GM21619 (cell line): Measurements from ENCODE around the gene FASTK.

Experiments used
- ATAC-seq: cut with Tn5 transposase; IDR thresholded peaks from one replicate; pipeline ENCODE4 v1.9.1; 2021; ENCODE audit not compliant: unreplicated experiment

The FASTK gene

DNA sequence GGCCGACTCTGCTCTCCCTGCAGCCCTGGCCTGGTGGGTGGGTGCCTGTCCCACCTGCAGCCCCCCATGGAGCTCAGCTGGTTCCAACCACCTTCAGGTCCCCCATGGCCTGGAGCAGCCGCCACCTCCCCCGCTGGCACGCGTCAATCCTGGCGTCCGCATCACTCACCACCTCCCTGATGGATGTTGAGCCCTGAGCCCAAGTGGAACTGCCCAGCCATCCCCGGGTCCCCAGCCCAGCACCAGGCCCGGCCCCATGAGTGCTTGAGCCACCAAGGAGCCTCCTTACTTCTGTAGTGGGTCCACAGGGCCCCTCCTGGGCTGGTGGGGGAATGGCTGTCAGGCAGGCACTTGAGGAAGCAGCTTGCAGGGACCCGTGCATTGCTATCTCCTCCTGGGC is 20.3 kb upstream of the FASTK start:
- ATAC-seq = no peak

DNA sequence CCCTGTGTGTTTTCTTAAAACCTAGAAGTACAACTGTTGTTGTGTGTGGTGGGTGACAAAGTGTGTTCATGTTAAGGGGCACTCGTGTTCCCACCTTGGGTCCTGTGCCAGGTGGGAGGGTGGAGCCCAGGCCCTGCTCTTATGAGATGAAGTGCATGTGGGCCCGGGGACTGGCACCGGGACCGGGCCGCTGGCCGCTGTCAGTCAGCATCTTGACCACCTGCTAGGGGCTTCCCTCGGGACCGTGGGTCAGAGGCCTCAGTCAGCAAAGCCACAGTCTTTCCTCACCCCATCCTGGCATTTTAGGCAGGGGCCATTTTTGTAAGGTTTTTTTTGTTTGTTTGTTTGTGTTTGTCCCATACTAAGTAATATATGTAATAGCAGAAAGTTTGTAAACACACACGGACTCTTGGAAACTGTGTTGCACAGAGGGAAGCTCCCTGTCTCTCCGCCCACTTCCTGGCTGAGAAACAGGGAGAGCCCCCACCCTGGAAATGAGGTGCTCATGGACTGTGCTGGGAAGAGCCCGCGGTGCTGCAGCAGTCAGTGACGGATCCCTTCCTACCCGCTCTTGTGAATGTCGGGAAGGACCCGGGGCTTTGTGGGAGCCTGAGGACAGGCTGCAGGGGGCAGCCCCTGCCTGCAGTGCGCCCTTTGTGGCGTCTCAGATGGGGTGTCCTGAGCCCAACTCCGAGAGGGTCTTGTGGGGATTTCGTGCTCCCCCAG is 19.0 kb upstream of the FASTK start:
- no peak for ATAC-seq

GRCh38 chr7:151095828-151096475 is 15.3 kb upstream of the FASTK start:
- ATAC-seq = no peak

- no peak for ATAC-seq
Measured at GRCh38 chr7:151095123-151095797, 14.7 kb upstream of the FASTK start.

DNA sequence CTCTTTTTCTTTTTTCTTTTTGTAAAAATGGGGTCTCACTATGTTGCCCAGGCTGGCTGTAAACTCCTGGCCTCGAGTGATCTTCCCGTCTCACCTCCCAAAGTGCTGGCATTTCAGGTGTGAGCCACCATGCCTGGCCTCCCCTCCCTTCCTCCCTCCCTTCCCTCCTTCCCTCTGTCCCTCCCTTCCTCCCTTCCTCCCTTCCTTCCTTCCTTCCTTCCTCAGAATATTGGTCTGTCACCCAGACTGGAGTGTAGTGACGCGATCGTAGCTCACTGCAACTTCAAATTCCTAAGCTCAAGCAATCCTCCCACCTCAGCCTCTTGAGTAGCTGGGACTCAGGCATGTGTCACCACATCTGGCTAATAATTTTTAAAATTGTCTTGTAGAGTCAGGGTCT is 14.1 kb upstream of the FASTK start:
- ATAC-seq = no peak

- no peak for ATAC-seq
Measured at GRCh38 chr7:151093748-151094147, 13.1 kb upstream of the FASTK start.

GRCh38 chr7:151091988-151092387 is 11.4 kb upstream of the FASTK start:
- no peak for ATAC-seq

GRCh38 chr7:151091431-151091830 is 10.8 kb upstream of the FASTK start:
- ATAC-seq = no peak

- ATAC-seq = no peak
Measured at GRCh38 chr7:151091003-151091402, 10.4 kb upstream of the FASTK start.

GRCh38 chr7:151089893-151090730 is 9.5 kb upstream of the FASTK start:
- no peak for ATAC-seq

- ATAC-seq = no peak
Measured at GRCh38 chr7:151088856-151089699, 8.5 kb upstream of the FASTK start.

DNA sequence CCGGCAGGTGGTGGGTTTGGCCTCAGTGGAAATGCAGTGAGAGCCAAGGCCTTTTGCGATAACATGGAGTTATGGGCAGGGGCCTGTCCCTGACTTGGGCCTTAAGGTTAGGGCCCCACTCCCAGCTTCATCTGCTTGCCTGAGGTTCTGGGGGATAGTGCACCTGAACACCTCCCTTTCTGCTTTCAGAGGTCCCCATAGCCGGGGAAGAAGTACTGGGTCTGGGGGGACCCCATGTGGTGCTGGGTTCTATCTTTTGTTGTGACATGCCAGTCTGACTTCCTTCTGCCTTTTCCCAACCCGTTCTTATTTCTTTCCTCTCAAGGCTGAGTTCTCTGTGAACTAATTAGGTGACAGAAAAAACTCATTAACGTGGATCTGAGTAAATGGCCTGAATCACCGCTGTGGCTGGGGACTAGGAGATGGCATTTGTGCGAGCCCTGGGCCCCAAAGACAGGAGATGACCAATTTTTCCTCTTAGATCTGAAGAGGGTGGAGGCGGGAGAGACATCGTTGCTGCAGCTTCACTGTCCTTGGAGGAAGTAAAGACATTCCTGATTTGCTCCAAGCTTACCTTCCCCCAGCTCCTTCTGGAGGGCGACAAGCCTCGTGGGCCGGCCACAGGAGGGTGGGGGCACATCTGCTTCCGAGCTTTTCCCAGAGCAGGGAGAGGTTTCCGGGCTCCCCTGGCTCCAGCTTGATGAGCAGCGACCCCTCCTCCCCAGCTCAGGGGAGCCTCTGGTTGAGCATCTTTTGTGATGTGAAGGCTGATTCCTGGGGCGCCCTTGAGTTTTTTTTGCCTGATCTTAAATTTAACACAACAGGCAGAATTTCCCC is 7.6 kb upstream of the FASTK start:
- ATAC-seq = no peak

- peak; percentile 18 for ATAC-seq
Measured at GRCh38 chr7:151087245-151088018, 6.8 kb upstream of the FASTK start.

DNA sequence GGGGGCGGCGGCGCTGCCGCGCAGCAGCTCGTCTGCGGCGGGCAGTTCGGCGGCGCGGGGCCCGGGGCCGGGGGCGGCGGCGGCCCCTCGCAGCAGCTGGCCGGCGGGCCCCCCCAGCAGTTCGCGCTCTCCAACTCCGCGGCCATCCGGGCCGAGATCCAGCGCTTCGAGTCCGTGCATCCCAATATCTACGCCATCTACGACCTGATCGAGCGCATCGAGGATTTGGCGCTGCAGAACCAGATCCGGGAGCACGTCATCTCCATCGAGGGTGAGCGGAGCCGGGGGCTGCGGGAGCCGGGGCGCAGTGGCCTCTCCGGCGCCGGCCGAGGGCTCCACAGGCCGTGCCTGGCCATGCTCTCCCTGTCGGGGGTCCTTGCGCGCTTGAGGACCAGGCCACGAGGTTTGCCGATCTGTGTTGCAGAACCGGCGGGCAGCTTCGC is 6.2 kb upstream of the FASTK start:
- no peak for ATAC-seq

- ATAC-seq = peak; percentile 45
Measured at GRCh38 chr7:151085691-151086620, 5.3 kb upstream of the FASTK start, which contains the start of gene AGAP3. Gene AGAP3 (plus strand): TSS chr7:151086475. CDS start chr7:151086742, 267 bp downstream.

DNA sequence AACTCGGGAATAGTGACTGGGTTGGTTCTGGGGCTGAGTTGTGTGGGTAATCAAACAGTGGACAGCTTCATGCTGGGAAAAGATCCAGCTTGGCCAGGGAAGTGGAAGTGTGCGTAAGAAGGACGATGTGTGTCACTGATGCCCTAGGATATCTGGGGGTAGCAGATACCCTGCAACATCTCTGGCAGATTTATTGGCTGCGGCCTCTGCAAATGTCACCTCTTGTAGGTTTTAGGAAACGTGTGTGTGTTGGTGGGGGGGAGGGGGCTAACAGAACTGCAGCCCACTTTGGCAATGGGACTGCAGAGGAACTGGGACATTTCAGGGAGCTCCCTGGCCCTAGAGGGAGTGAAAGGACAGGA is 4.7 kb upstream of the FASTK start:
- no peak for ATAC-seq

- ATAC-seq = no peak
Measured at GRCh38 chr7:151083824-151084160, 3.2 kb upstream of the FASTK start.
